Calu3 (cell line): ENCODE data around the gene WWOX. TPM values are rescaled to one million over a fixed set of nuclear protein-coding genes. Genes with fewer than 3 reads are reported as not detected.

Experiments used
- BruUV-seq: library from RNA; stranded (reverse); fragments of 400-500 nt; replicated peaks from 2 replicates; lab custom pipeline; 2021; lab: Mats Ljungman, UMichigan
- CTCF ChIA-PET: fragments of 300-600 bp; sonication (Branson Sonifier 250); formaldehyde crosslinking; loops from one replicate; lab custom pipeline; 2022; ENCODE audit warnings: antibody characterized with exemption; lab: Charles Lee
- DNase-seq: peaks from one replicate; pipeline ENCODE4 v3.0.0; 2022
- H3K27ac Mint-ChIP-seq: one replicate; pipeline ENCODE4 v1.8.0; 2022; ENCODE audit warnings: mixed read lengths; ENCODE audit not compliant: unreplicated experiment
- H3K27me3 Mint-ChIP-seq: one replicate; pipeline ENCODE4 v1.8.0; 2022; ENCODE audit warnings: mixed read lengths; ENCODE audit not compliant: unreplicated experiment
- H3K36me3 Mint-ChIP-seq: one replicate; pipeline ENCODE4 v1.8.0; 2022; ENCODE audit warnings: mild to moderate bottlenecking, moderate library complexity, mixed read lengths; ENCODE audit not compliant: insufficient read depth, unreplicated experiment
- H3K4me1 Mint-ChIP-seq: one replicate; pipeline ENCODE4 v1.8.0; 2022; ENCODE audit warnings: mild to moderate bottlenecking, low read depth, mixed read lengths; ENCODE audit not compliant: unreplicated experiment
- H3K4me3 Mint-ChIP-seq: one replicate; pipeline ENCODE4 v1.8.0; 2022; ENCODE audit warnings: mild to moderate bottlenecking, low read depth, moderate library complexity, mixed read lengths; ENCODE audit not compliant: unreplicated experiment
- H3K9me3 Mint-ChIP-seq: one replicate; pipeline ENCODE4 v1.8.0; 2022; ENCODE audit warnings: low read depth, mixed read lengths; ENCODE audit not compliant: unreplicated experiment
- intact Hi-C: fragments of 100-400 bp; cut with micrococcal nuclease; formaldehyde crosslinking; loops from one replicate; pipeline ENCODE4 v1.10.0; 2022; ENCODE audit not compliant: unreplicated experiment
- total RNA-seq: library from RNA; stranded (reverse); gene quantifications from 2 replicates; pipeline ENCODE4 v1.2.3, GENCODE V29; 2022
- TF ChIP-seq, protein P1 (sequence below): fragments of 200-600 bp; IDR thresholded peaks from one replicate; pipeline ENCODE4 v1.8.0; 2022; ENCODE audit warnings: antibody characterized with exemption; ENCODE audit not compliant: unreplicated experiment

The WWOX gene
- total RNA-seq, 1 experiment from 2014 or later, result 33.5 TPM

DNA sequence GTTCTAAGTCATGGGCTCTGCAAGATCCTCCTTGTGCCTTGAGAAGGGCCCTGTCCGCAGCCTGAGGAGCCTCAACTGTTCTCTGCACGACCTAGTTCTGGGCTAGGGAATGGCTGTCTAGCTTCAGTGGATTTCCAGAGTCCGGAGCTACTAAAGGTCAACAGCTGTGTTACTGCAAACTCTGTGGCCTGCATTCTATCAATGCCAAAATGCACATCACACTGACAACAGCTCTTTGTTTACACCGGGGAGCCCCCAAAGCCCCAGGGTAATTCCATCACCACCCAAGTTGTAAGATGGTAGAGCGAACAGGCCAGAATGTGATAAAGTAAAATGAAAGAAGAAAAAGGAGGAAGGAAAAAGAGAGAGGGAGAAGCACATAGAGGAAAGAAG, 890.9 kb downstream of the WWOX start:
- Mint-ChIP-seq H3K36me3 (peaks cover 9% of the 10 kb centered on the region), H3K4me1 (peaks cover 36% of the 10 kb centered on the region), H3K27ac (no peak overlapping the region), H3K9me3 (peaks cover 4% of the 10 kb centered on the region), H3K27me3 (no peaks in the 10 kb centered on the region), H3K4me3 (no peak overlapping the region)
- DNase-seq, result no peak
- CTCF ChIA-PET, result interaction anchor here (0.6 kb wide), 2 partner anchors 112 to 603 kb away, joined by 3 to 4 read pairs; no protein-coding TSS in a partner anchor
- intact Hi-C loops, result no loop called here
- TF ChIP-seq, protein P1, sequence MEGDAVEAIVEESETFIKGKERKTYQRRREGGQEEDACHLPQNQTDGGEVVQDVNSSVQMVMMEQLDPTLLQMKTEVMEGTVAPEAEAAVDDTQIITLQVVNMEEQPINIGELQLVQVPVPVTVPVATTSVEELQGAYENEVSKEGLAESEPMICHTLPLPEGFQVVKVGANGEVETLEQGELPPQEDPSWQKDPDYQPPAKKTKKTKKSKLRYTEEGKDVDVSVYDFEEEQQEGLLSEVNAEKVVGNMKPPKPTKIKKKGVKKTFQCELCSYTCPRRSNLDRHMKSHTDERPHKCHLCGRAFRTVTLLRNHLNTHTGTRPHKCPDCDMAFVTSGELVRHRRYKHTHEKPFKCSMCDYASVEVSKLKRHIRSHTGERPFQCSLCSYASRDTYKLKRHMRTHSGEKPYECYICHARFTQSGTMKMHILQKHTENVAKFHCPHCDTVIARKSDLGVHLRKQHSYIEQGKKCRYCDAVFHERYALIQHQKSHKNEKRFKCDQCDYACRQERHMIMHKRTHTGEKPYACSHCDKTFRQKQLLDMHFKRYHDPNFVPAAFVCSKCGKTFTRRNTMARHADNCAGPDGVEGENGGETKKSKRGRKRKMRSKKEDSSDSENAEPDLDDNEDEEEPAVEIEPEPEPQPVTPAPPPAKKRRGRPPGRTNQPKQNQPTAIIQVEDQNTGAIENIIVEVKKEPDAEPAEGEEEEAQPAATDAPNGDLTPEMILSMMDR, result no peak
- BruUV-seq, result no TSS peak

DNA sequence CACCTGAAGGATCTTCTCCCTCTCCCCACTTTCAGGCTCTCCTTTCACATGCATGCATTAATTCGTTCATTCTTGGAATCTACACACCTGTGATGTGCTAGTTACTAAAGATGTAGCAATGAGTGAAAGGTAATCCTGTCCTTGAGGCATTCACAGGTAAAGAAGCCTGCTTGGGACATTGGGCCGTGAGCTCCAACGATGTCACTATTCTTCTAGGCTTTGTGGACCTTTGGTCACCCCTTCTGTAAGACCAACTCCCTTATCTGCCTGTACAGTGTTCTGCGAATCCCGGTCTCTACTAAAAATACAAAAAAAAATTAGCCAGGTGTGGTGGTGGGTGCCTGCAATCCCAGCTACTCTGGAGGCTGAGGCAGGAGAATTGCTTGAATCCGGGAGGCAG, 892.5 kb downstream of the WWOX start:
- intact Hi-C loops, result no loop called here
- Mint-ChIP-seq H3K36me3 (peaks cover 9% of the 10 kb centered on the region), H3K27me3 (no peaks in the 10 kb centered on the region), H3K27ac (no peak overlapping the region), H3K4me3 (no peak overlapping the region), H3K4me1 (peaks cover 29% of the 10 kb centered on the region), H3K9me3 (peaks cover 4% of the 10 kb centered on the region)
- TF ChIP-seq, protein P1, result no peak
- no TSS peak for BruUV-seq
- DNase-seq, result no peak
- CTCF ChIA-PET, result no interaction called here

DNA sequence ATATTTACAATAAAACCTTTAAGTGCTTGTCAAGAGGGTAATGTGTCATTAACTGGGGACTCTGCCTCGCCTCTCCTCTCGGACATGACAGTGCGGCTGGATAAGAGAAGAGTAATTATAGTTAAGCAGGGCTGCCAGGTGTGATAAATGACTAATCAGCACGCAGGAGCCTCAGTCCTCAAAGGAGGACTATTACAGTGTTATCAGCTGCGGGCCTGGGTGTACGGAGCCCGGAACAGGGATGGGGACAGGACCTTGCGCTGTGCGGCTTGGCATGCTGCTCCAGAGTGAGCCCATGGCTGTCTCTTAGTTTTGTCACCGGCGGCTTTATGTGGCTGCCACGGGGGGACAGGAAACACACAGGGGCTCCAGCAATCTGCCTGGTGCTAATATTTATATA, 893.9 kb downstream of the WWOX start:
- Mint-ChIP-seq H3K36me3 (no peaks in the 10 kb centered on the region), H3K4me1 (peaks cover 15% of the 10 kb centered on the region), H3K4me3 (no peak overlapping the region), H3K27me3 (no peaks in the 10 kb centered on the region), H3K9me3 (peaks cover 4% of the 10 kb centered on the region), H3K27ac (no peak overlapping the region)
- no TSS peak for BruUV-seq
- DNase-seq, result no peak
- TF ChIP-seq, protein P1, result no peak
- intact Hi-C loops, result no loop called here
- CTCF ChIA-PET, result no interaction called here

DNA sequence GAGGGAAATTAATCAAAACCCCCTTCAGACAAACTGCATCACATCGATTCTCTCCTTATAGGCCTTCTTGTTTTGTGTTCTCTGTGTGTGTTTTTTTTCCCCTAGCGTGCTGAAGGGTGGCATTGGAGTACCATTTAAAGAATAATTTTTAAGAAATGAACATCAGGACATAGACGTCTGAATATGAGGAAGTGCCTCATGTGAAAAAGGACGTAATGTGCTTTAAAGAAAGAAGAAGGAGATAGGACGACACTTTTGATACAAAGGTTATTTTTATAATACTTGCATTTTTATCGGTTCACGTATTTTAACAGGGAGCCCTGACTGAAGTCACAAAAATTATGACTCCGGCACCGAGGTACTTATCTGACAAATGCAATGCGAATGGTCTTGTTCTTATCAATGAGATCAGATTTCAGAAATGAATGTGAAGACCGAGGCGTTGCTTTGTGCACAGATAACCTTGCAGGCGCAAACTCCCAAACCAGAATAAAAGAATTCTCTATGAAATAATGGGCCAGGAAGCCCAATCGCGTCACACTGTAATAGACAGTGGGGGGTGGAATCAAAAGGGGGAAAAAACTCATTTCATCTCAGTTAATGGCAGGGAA, 894.8 kb downstream of the WWOX start:
- TF ChIP-seq, protein P1, result no peak
- intact Hi-C loops, result no loop called here
- CTCF ChIA-PET, result no interaction called here
- Mint-ChIP-seq H3K27me3 (no peaks in the 10 kb centered on the region), H3K4me3 (no peak overlapping the region), H3K27ac (no peak overlapping the region), H3K4me1 (peaks cover 8% of the 10 kb centered on the region), H3K36me3 (no peaks in the 10 kb centered on the region), H3K9me3 (peaks cover 4% of the 10 kb centered on the region)
- no peak for DNase-seq
- no TSS peak for BruUV-seq
